Activated CD4-positive, alpha-beta T cell treated with anti-CD3 and anti-CD28 coated beads, Interleukin-2, amount 50 U/mL, for 1 hour (primary cell): Measurements from ENCODE around the gene COL27A1.

ENCODE experiments used
- DNase-seq: peaks from one replicate; pipeline ENCODE4 v3.0.0-alpha.2; 2020

COL27A1 gene

GRCh38 chr9:114155263-114155994, at the start of gene COL27A1:
Gene COL27A1, plus strand, starts transcription at chr9:114155537. Its CDS starts 414 bp downstream, at chr9:114155951.
- peak; percentile 73 for DNase-seq

- no peak for DNase-seq
These were observed 47.9 kb upstream of the COL27A1 start for GRCh38 chr9:114107286-114108001.

- peak; percentile 33 for DNase-seq
These were observed 47.1 kb upstream of the COL27A1 start for GRCh38 chr9:114108016-114108833.

GRCh38 chr9:114109124-114109523, 46.2 kb upstream of the COL27A1 start:
- no peak for DNase-seq

GRCh38 chr9:114110180-114110579, 45.2 kb upstream of the COL27A1 start:
- no peak for DNase-seq

- DNase-seq, result no peak
These were observed 43.0 kb upstream of the COL27A1 start for GRCh38 chr9:114112325-114112724.

- DNase-seq, result no peak
These were observed 42.4 kb upstream of the COL27A1 start for GRCh38 chr9:114112778-114113584.

GRCh38 chr9:114114364-114114763, 41.0 kb upstream of the COL27A1 start:
- no peak for DNase-seq

GRCh38 chr9:114115654-114116125, 39.6 kb upstream of the COL27A1 start:
- DNase-seq, result no peak

GRCh38 chr9:114116126-114116747, 39.1 kb upstream of the COL27A1 start:
- no peak for DNase-seq

- DNase-seq, result no peak
These were observed 37.7 kb upstream of the COL27A1 start for GRCh38 chr9:114117614-114117995.

GRCh38 chr9:114117996-114118830, 37.1 kb upstream of the COL27A1 start:
- no peak for DNase-seq

GRCh38 chr9:114119242-114120191, 35.8 kb upstream of the COL27A1 start:
- no peak for DNase-seq

GRCh38 chr9:114120192-114121014, 34.9 kb upstream of the COL27A1 start:
- no peak for DNase-seq

GRCh38 chr9:114121227-114122135, 33.9 kb upstream of the COL27A1 start:
- no peak for DNase-seq

- DNase-seq, result no peak
These were observed 33.0 kb upstream of the COL27A1 start for GRCh38 chr9:114122136-114123027.
